GM12878 (cell line): ENCODE measurements around the gene SEMA3D. TPM values are rescaled to one million over a fixed set of nuclear protein-coding genes. Genes with fewer than 3 reads are reported as not detected.

Experiments used
- ATAC-seq: fragments of 200-7000 bp; cut with Tn5 transposase; 3 replicates; pipeline ENCODE4 v1.9.1; 2020; ENCODE audit warnings: mild to moderate bottlenecking, moderate library complexity
- BruUV-seq: library from RNA; stranded (reverse); fragments of 400-500 nt; replicated peaks from 2 replicates; lab custom pipeline; 2021; lab: Mats Ljungman, UMichigan
- CTCF ChIA-PET: fragments of 300-600 bp; sonication (Branson Sonifier 250); formaldehyde crosslinking; extraction: SDS; loops from one replicate; lab custom pipeline; 2021; ENCODE audit warnings: inconsistent platforms; lab: Yijun Ruan, JAX
- POLR2A ChIA-PET: fragments of 350-600 bp; formaldehyde crosslinking; extraction: SDS; loops from one replicate; lab custom pipeline; 2021; ENCODE audit warnings: inconsistent platforms; lab: Charles Lee
- RAD21 ChIA-PET: fragments of 300-600 bp; sonication (Branson Sonifier 250); formaldehyde crosslinking; loops from one replicate; lab custom pipeline; 2023; ENCODE audit warnings: antibody characterized with exemption; ENCODE audit not compliant: unreplicated experiment; lab: Charles Lee
- SMC1A ChIA-PET: fragments of 300-600 bp; sonication (Branson Sonifier 250); formaldehyde crosslinking; loops from one replicate; lab custom pipeline; 2023; ENCODE audit not compliant: unreplicated experiment, uncharacterized antibody; lab: Charles Lee
- DNase-seq: peaks from one replicate; pipeline ENCODE4 v3.0.0-alpha.2; 2011; ENCODE audit warnings: low read depth, low spot score
- FAIRE-seq: peaks from 3 replicates; lab custom pipeline; 2011; peaks lifted over from hg19 to GRCh38; lab: Jason Lieb, UNC
- H2AFZ ChIP-seq: 2 replicates; pipeline ENCODE4 v1.6.0; 2011; ENCODE audit warnings: low read depth, low read length, control low read depth; ENCODE audit not compliant: control insufficient read depth
- H3K27ac ChIP-seq: 2 replicates; pipeline ENCODE4 v1.5.1; 2011; ENCODE audit warnings: control low read depth; ENCODE audit not compliant: control insufficient read depth, insufficient read depth
- H3K27me3 ChIP-seq, 2 experiments: replicated peaks in 1 of 2; 2 replicates each; pipeline versions ENCODE4 v1.6.0 to v1.6.1; 2011; ENCODE audit warnings: low read length in 1 of 2; ENCODE audit not compliant: control insufficient read depth in 2 of 2, insufficient read depth in 2 of 2
- H3K36me3 ChIP-seq, 2 experiments: 2 replicates each; pipeline ENCODE4 v1.5.1; 2011; ENCODE audit warnings: low read length in 1 of 2; ENCODE audit not compliant: control insufficient read depth in 2 of 2, insufficient read depth in 2 of 2
- H3K4me1 ChIP-seq: 2 replicates; pipeline ENCODE4 v1.6.1; 2011; ENCODE audit warnings: mild to moderate bottlenecking, low read length, moderate library complexity, mixed read lengths; ENCODE audit not compliant: control insufficient read depth, insufficient read depth
- H3K4me2 ChIP-seq: 2 replicates; pipeline ENCODE4 v1.6.0; 2011; ENCODE audit warnings: control low read depth; ENCODE audit not compliant: control insufficient read depth, insufficient read depth
- H3K4me3 ChIP-seq: fragments of 200-600 bp; sonication (generic); 2 replicates; pipeline ENCODE4 v1.5.1; 2016
- H3K79me2 ChIP-seq: 2 replicates; pipeline ENCODE4 v1.6.0; 2011; ENCODE audit warnings: low read length; ENCODE audit not compliant: control insufficient read depth, insufficient read depth
- H3K9ac ChIP-seq: 2 replicates; pipeline ENCODE4 v1.8.0; 2011; ENCODE audit warnings: low read length, control low read depth, mixed read lengths; ENCODE audit not compliant: control insufficient read depth, insufficient read depth
- H3K9me3 ChIP-seq: replicated peaks from 3 replicates; pipeline ENCODE4 v1.5.1; 2011; ENCODE audit warnings: mild to moderate bottlenecking, low read length; ENCODE audit not compliant: control insufficient read depth, insufficient read depth
- H4K20me1 ChIP-seq: 2 replicates; pipeline ENCODE4 v1.6.0; 2011; ENCODE audit not compliant: control insufficient read depth, insufficient read depth
- BACH1 ChIP-seq: fragments of 450-650 bp; IDR thresholded peaks from 2 replicates; pipeline ENCODE4 v1.6.1; 2017; ENCODE audit warnings: mild to moderate bottlenecking, borderline replicate concordance
- CEBPZ ChIP-seq: fragments of 150-350 bp; IDR thresholded peaks from 2 replicates; pipeline ENCODE4 v1.6.1; 2016; ENCODE audit warnings: low read depth, low read length
- CREB1 ChIP-seq: IDR thresholded peaks from 2 replicates; pipeline ENCODE4 v1.6.1; 2012; ENCODE audit warnings: low read depth, mild to moderate bottlenecking, inconsistent platforms
- ELK1 ChIP-seq: IDR thresholded peaks from 2 replicates; pipeline ENCODE4 v1.6.1; 2012; ENCODE audit warnings: low read depth, low read length, improper control_type of control experiment
- HSF1 ChIP-seq: fragments of 150-350 bp; IDR thresholded peaks from 2 replicates; pipeline ENCODE4 v1.6.1; 2014; ENCODE audit warnings: mild to moderate bottlenecking, low read depth, low read length
- IRF3 ChIP-seq: fragments of 450-650 bp; IDR thresholded peaks from 2 replicates; pipeline ENCODE4 v1.6.1; 2014; ENCODE audit warnings: mild to moderate bottlenecking
- JUND ChIP-seq: IDR thresholded peaks from 2 replicates; pipeline ENCODE4 v1.6.1; 2012; ENCODE audit warnings: low read depth, mild to moderate bottlenecking, low read length, improper control_type of control experiment, moderate library complexity
- NFYA ChIP-seq: IDR thresholded peaks from 2 replicates; pipeline ENCODE4 v1.6.1; 2011; ENCODE audit warnings: low read depth, mild to moderate bottlenecking, low read length, improper control_type of control experiment, borderline replicate concordance
- NFYB ChIP-seq: IDR thresholded peaks from 2 replicates; pipeline ENCODE4 v1.6.1; 2011; ENCODE audit warnings: low read depth, mild to moderate bottlenecking, low read length, improper control_type of control experiment, moderate library complexity; ENCODE audit not compliant: insufficient read depth
- NRF1 ChIP-seq: conservative IDR thresholded peaks from 2 replicates; pipeline ENCODE4 v1.6.1; 2011; ENCODE audit warnings: mild to moderate bottlenecking, low read depth, low read length, improper control_type of control experiment
- TARDBP ChIP-seq: IDR thresholded peaks from 2 replicates; pipeline ENCODE4 v1.6.1; 2016; ENCODE audit warnings: borderline replicate concordance
- YBX1 ChIP-seq: fragments of 450-650 bp; IDR thresholded peaks from 2 replicates; pipeline ENCODE4 v1.6.1; 2016; ENCODE audit warnings: antibody characterized with exemption
- WGBS: methylation state at CpG from one replicate; pipeline ENCODE4 v1.1.6; 2016; ENCODE audit warnings: low lambda C conversion rate; ENCODE audit not compliant: insufficient replicate concordance, insufficient coverage; ENCODE audit errors: missing lambda C conversion rate; 5-methylcytosine and 5-hydroxymethylcytosine counted together
- in situ Hi-C: fragments of 300-500 bp; cut with MboI; formaldehyde crosslinking; loops from 9 replicates; pipeline ENCODE4 v1.14.3; 2018; ENCODE audit warnings: mixed read lengths
- intact Hi-C: fragments of 100-400 bp; cut with micrococcal nuclease; formaldehyde crosslinking; loops from one replicate; pipeline ENCODE4 v1.14.2; 2022; ENCODE audit not compliant: unreplicated experiment
- polyA plus RNA-seq, 11 experiments: library from polyadenylated mRNA; depleted of rRNA in 4 of 11; unstranded in 6 of 11; stranded (reverse) in 5 of 11; fragments of >200 nt; fragmentation: Nextera tagmentation in 4 of 11; fragmentation: Illumina TruSeq in 1 of 11; extraction: Ambion mirVana in 4 of 11; extraction: Trizol in 1 of 11; gene quantifications; 1 replicate in 1 of 11; 2 replicates in 10 of 11; pipeline versions ENCODE4 v1.2.1 to v1.2.3, GENCODE V29; 2011 to 2016; ENCODE audit warnings: inconsistent platforms in 2 of 11, missing spikeins in 2 of 11, low read depth in 1 of 11
- total RNA-seq, 4 experiments: library from RNA; depleted of rRNA in 3 of 4; stranded (reverse); fragments of >200 nt in 3 of 4; fragmentation: Illumina TruSeq in 1 of 4; extraction: Trizol in 1 of 4; gene quantifications; 2 replicates each; pipeline versions ENCODE4 v1.2.1 to v1.2.3, GENCODE V29; 2013 to 2021

SEMA3D gene
- total and polyA plus RNA-seq, 10 of the 15 experiments (the other 5 are each of a cell fraction or from before 2014, with no cell fraction given), result 0.04 TPM; not detected in 9

- SMC1A ChIA-PET, result interaction anchor here (0.7 kb wide), 1 partner anchor 1758 kb away, joined by 3 read pairs; no protein-coding TSS in a partner anchor
- H3K36me3 ChIP-seq, result no peaks in the 10 kb centered on the region
- no peak overlapping the region for H3K4me2 ChIP-seq
- in situ Hi-C loops, result no loop called here
- RAD21 ChIA-PET, result no interaction called here
- no TSS peak for BruUV-seq
- POLR2A ChIA-PET, result no interaction called here
- TF ChIP-seq HSF1, result no peak
- TF ChIP-seq JUND, result no peak
- TF ChIP-seq NRF1, result no peak
- no peak for TF ChIP-seq TARDBP
- no peak for TF ChIP-seq NFYB
- no peak for TF ChIP-seq YBX1
- TF ChIP-seq BACH1, result no peak
- TF ChIP-seq, all 136 proteins: peak for 0
- Histone ChIP-seq H3K4me3 (no peak overlapping the region), H4K20me1 (no peaks in the 10 kb centered on the region), H2AFZ (no peak overlapping the region), H3K9ac (no peak overlapping the region), H3K4me1 (no peaks in the 10 kb centered on the region), H3K27ac (no peak overlapping the region), H3K9me3 (no peaks in the 10 kb centered on the region), H3K27me3 (no peaks in the 10 kb centered on the region), H3K79me2 (no peaks in the 10 kb centered on the region)
- FAIRE-seq (no peak), ATAC-seq (no peak), DNase-seq (no peak)
- WGBS, result 0% methylated on average over 1 of the region's 1 CpG
- intact Hi-C loops, result no loop called here
- CTCF ChIA-PET, result no interaction called here
These were observed 42.1 kb downstream of the SEMA3D start for GRCh38 chr7:85144771-85145170.

- no peak for DNase-seq
- H3K4me3 ChIP-seq, result no peak overlapping the region
- CTCF ChIA-PET, result no interaction called here
- H3K9ac ChIP-seq, result no peak overlapping the region
- intact Hi-C loops, result no loop called here
- H3K4me2 ChIP-seq, result no peak overlapping the region
- RAD21 ChIA-PET, result no interaction called here
- no peaks in the 10 kb centered on the region for H4K20me1 ChIP-seq
- no peak for ATAC-seq
- no peak overlapping the region for H3K27ac ChIP-seq
- H2AFZ ChIP-seq, result no peak overlapping the region
- H3K36me3 ChIP-seq, result no peaks in the 10 kb centered on the region
- POLR2A ChIA-PET, result no interaction called here
- in situ Hi-C loops, result no loop called here
- 2% methylated on average over 2 of the region's 2 CpGs for WGBS
- BruUV-seq, result no TSS peak
- SMC1A ChIA-PET, result interaction anchor here (0.9 kb wide), 1 partner anchor 10 kb away, joined by 3 read pairs; no protein-coding TSS in a partner anchor
- H3K27me3 ChIP-seq, result no peaks in the 10 kb centered on the region
- no peaks in the 10 kb centered on the region for H3K79me2 ChIP-seq
- no peak for FAIRE-seq
- H3K4me1 ChIP-seq, result no peaks in the 10 kb centered on the region
- H3K9me3 ChIP-seq, result no peaks in the 10 kb centered on the region
- no peak for TF ChIP-seq ELK1
- no peak for TF ChIP-seq NFYA
- TF ChIP-seq IRF3, result no peak
- TF ChIP-seq CEBPZ, result no peak
- TF ChIP-seq CREB1, result no peak
These were observed 50.9 kb downstream of the SEMA3D start for GRCh38 chr7:85135977-85136376.
